Smooth muscle cell (in vitro differentiated cells): ENCODE data around the gene RIN2. TPM values are rescaled to one million over a fixed set of nuclear protein-coding genes. Genes with fewer than 3 reads are reported as not detected.

Experiments
- DNase-seq: peaks from one replicate; lab custom pipeline; 2025; ENCODE audit not compliant: unreplicated experiment; lab: John Stamatoyannopoulos, UW
- H2AFZ ChIP-seq: fragments of 200-600 bp; sonication (generic); 2 replicates; pipeline ENCODE4 v1.6.0; 2016; ENCODE audit warnings: antibody characterized with exemption, low read depth, mild to moderate bottlenecking
- H3F3A ChIP-seq: fragments of 200-600 bp; sonication (generic); 2 replicates; pipeline ENCODE4 v1.6.0; 2017; ENCODE audit warnings: antibody characterized with exemption, low read depth
- H3K27ac ChIP-seq: fragments of 200-600 bp; sonication (generic); 2 replicates; pipeline ENCODE4 v1.5.1; 2016; ENCODE audit warnings: low read depth, mild to moderate bottlenecking
- H3K27me3 ChIP-seq: fragments of 200-600 bp; sonication (generic); 2 replicates; pipeline ENCODE4 v1.6.1; 2016; ENCODE audit warnings: low read depth, mild to moderate bottlenecking
- H3K36me3 ChIP-seq: fragments of 200-600 bp; sonication (generic); 2 replicates; pipeline ENCODE4 v1.5.1; 2016; ENCODE audit warnings: low read depth
- H3K4me1 ChIP-seq: fragments of 200-600 bp; sonication (generic); 2 replicates; pipeline ENCODE4 v1.5.1; 2016; ENCODE audit warnings: low read depth
- H3K4me2 ChIP-seq: fragments of 200-600 bp; sonication (generic); 2 replicates; pipeline ENCODE4 v1.6.0; 2016; ENCODE audit warnings: mild to moderate bottlenecking
- H3K4me3 ChIP-seq: fragments of 200-600 bp; sonication (generic); 2 replicates; pipeline ENCODE4 v1.5.1; 2016; ENCODE audit warnings: mild to moderate bottlenecking
- H3K79me2 ChIP-seq: fragments of 200-600 bp; sonication (generic); 2 replicates; pipeline ENCODE4 v1.6.0; 2016; ENCODE audit warnings: low read depth, mild to moderate bottlenecking
- H3K9ac ChIP-seq: fragments of 200-600 bp; sonication (generic); 2 replicates; pipeline ENCODE4 v1.6.0; 2016; ENCODE audit warnings: low read depth
- H3K9me3 ChIP-seq: fragments of 200-600 bp; sonication (generic); replicated peaks from 2 replicates; pipeline ENCODE4 v1.5.1; 2016; ENCODE audit warnings: low read depth
- H4K20me1 ChIP-seq: fragments of 200-600 bp; sonication (generic); 2 replicates; pipeline ENCODE4 v1.6.0; 2016; ENCODE audit warnings: low read depth
- WGBS: methylation state at CpG from one replicate; pipeline ENCODE4 v1.1.7; 2016; ENCODE audit warnings: low lambda C conversion rate; 5-methylcytosine and 5-hydroxymethylcytosine counted together
- polyA plus RNA-seq: library from polyadenylated mRNA; unstranded; fragments of >200 nt; fragmentation: Nextera tagmentation; extraction: Ambion mirVana; gene quantifications from 2 replicates; pipeline ENCODE4 v1.2.1, GENCODE V29; 2016
- total RNA-seq: library from RNA; depleted of rRNA; stranded (reverse); fragments of >200 nt; gene quantifications from 2 replicates; pipeline ENCODE4 v1.2.3, GENCODE V29; 2014
- TF ChIP-seq, protein P1 (sequence below): fragments of 200-600 bp; sonication (generic); IDR thresholded peaks from 2 replicates; pipeline ENCODE4 v1.5.1; 2017; ENCODE audit warnings: borderline replicate concordance, mild to moderate bottlenecking, antibody characterized with exemption; ENCODE audit not compliant: insufficient read depth, poor library complexity, severe bottlenecking

The RIN2 gene
- total and polyA plus RNA-seq, 2 experiments from 2014 or later = 16.0 to 26.9 TPM

DNA sequence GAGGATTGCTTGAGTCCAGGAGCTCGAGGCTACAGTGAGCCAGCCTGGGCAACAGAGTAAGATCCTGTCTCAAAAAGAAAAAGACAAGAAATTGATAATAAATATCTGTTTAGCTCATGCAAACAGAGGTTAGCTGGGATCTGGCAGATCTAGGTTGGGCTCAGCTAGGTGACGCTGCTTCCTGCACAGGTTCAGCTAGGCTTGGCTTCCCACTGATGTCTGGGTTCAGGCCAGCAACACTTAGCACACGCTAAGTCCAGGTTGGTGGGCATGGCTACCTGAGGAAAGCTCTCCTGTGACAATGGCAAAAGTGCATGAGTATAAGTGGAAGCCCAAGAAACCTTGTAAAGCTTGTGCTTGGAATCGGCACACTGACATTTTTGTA, 48.7 kb downstream of the RIN2 start:
- Histone ChIP-seq H3K4me3 (no peak overlapping the region), H3F3A (no peaks in the 10 kb centered on the region), H3K4me2 (no peak overlapping the region), H3K4me1 (no peaks in the 10 kb centered on the region), H3K36me3 (no peaks in the 10 kb centered on the region), H3K27me3 (no peaks in the 10 kb centered on the region), H3K9me3 (no peaks in the 10 kb centered on the region), H3K27ac (no peak overlapping the region), H3K9ac (no peak overlapping the region), H3K79me2 (no peaks in the 10 kb centered on the region), H2AFZ (no peak overlapping the region), H4K20me1 (no peaks in the 10 kb centered on the region)
- 98% methylated on average over 4 of the region's 4 CpGs for WGBS
- TF ChIP-seq, protein P1, sequence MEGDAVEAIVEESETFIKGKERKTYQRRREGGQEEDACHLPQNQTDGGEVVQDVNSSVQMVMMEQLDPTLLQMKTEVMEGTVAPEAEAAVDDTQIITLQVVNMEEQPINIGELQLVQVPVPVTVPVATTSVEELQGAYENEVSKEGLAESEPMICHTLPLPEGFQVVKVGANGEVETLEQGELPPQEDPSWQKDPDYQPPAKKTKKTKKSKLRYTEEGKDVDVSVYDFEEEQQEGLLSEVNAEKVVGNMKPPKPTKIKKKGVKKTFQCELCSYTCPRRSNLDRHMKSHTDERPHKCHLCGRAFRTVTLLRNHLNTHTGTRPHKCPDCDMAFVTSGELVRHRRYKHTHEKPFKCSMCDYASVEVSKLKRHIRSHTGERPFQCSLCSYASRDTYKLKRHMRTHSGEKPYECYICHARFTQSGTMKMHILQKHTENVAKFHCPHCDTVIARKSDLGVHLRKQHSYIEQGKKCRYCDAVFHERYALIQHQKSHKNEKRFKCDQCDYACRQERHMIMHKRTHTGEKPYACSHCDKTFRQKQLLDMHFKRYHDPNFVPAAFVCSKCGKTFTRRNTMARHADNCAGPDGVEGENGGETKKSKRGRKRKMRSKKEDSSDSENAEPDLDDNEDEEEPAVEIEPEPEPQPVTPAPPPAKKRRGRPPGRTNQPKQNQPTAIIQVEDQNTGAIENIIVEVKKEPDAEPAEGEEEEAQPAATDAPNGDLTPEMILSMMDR = no peak
- no peak for DNase-seq

DNA sequence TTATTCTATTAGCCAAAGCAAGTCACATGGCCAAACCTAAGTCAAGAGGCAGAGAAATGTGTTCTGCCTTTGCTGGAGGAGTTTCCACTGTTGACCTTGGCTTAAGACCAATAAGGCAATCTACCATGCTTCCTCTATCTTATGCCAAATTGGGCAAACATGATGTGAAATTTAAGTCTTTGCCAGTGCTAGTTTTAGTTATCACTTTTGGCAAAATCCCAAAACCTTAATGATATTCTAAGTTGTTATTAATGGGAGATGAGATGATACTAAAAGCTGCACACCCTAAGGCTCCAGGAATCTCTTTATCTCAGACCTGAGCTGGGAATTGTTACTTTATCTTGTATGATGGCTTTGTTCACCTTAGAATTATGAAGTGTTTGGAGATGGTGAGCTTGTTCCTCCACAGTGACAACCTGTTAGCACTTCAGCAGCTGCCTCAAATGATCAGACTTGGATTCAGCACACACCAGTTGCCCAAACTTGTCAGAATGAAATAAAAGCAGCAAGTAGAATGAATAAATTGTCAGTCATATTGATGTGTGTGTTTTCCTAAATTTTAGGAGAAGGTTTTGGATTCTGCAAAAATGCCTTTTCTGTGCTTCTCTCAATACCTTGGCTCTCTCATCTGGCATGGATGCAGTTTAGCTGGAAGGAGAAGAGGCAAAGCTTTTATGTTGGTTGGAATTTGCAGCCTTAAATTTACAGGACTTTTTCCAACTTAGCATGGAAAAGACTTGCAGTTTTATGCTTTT, 49.3 kb downstream of the RIN2 start:
- no peaks in the 10 kb centered on the region for H3K4me1 ChIP-seq
- H3K27me3 ChIP-seq = no peaks in the 10 kb centered on the region
- no peak for DNase-seq
- H3K79me2 ChIP-seq = no peaks in the 10 kb centered on the region
- H3K36me3 ChIP-seq = no peaks in the 10 kb centered on the region
- no peak overlapping the region for H2AFZ ChIP-seq
- H3K9ac ChIP-seq = no peak overlapping the region
- no peak overlapping the region for H3K4me2 ChIP-seq
- TF ChIP-seq, protein P1 = no peak
- H3F3A ChIP-seq = no peaks in the 10 kb centered on the region
- no peak overlapping the region for H3K4me3 ChIP-seq
- no peaks in the 10 kb centered on the region for H4K20me1 ChIP-seq
- no peak overlapping the region for H3K27ac ChIP-seq
- H3K9me3 ChIP-seq = no peaks in the 10 kb centered on the region
